HG03521 (cell line): Measurements from ENCODE around the gene BEND7.
"Not testable (repeated sequence)": the region's sequence is repeated elsewhere in the genome, so short reads cannot be mapped to it uniquely, and the experiment has no call there.

ENCODE experiments used
- ATAC-seq: cut with Tn5 transposase; IDR thresholded peaks from one replicate; pipeline ENCODE4 v1.9.1; 2021; ENCODE audit warnings: mild to moderate bottlenecking, moderate library complexity; ENCODE audit not compliant: unreplicated experiment

BEND7 gene

GRCh38 chr10:13425397-13425796 lies 103.4 kb downstream of the BEND7 start:
- no peak for ATAC-seq

GRCh38 chr10:13422800-13423199 lies 106.0 kb downstream of the BEND7 start:
- ATAC-seq, result no peak

GRCh38 chr10:13421382-13421917 lies 107.4 kb downstream of the BEND7 start:
- ATAC-seq, result no peak

- ATAC-seq, result no peak
Observed at GRCh38 chr10:13420532-13421307, 108.1 kb downstream of the BEND7 start.

- no peak for ATAC-seq
Observed at GRCh38 chr10:13417459-13418126, 111.2 kb downstream of the BEND7 start.

GRCh38 chr10:13416760-13417159 lies 112.1 kb downstream of the BEND7 start:
- no peak for ATAC-seq

- ATAC-seq, result no peak
Observed at GRCh38 chr10:13414855-13415254, 114.0 kb downstream of the BEND7 start.

- ATAC-seq, result no peak
Observed at GRCh38 chr10:13414137-13414536, 114.7 kb downstream of the BEND7 start.

GRCh38 chr10:13412894-13413293 lies 115.9 kb downstream of the BEND7 start:
- ATAC-seq, result no peak

- no peak for ATAC-seq
Observed at GRCh38 chr10:13404791-13405190, 124.0 kb downstream of the BEND7 start.

GRCh38 chr10:13404305-13404759 lies 124.5 kb downstream of the BEND7 start:
- no peak for ATAC-seq

- ATAC-seq, result not testable (repeated sequence)
Observed at GRCh38 chr10:13403426-13403825, 125.4 kb downstream of the BEND7 start.

GRCh38 chr10:13402021-13402420 lies 126.8 kb downstream of the BEND7 start:
- ATAC-seq, result no peak

- no peak for ATAC-seq
Observed at GRCh38 chr10:13401142-13401541, 127.7 kb downstream of the BEND7 start.

- ATAC-seq, result no peak
Observed at GRCh38 chr10:13400196-13400965, 128.4 kb downstream of the BEND7 start.

- no peak for ATAC-seq
Observed at GRCh38 chr10:13399752-13400151, 129.1 kb downstream of the BEND7 start.

GRCh38 chr10:13399236-13399635 lies 129.6 kb downstream of the BEND7 start:
- ATAC-seq, result no peak

GRCh38 chr10:13397052-13397451 lies 131.8 kb downstream of the BEND7 start:
- ATAC-seq, result no peak

GRCh38 chr10:13396369-13396768 lies 132.4 kb downstream of the BEND7 start:
- ATAC-seq, result no peak

GRCh38 chr10:13395540-13395939 lies 133.3 kb downstream of the BEND7 start:
- no peak for ATAC-seq

- ATAC-seq, result no peak
Observed at GRCh38 chr10:13393640-13394039, 135.2 kb downstream of the BEND7 start.
